HTR-8/SVneo (cell line): ENCODE measurements around the gene DPT.
"Not testable (repeated sequence)": the region's sequence is repeated elsewhere in the genome, so short reads cannot be mapped to it uniquely, and the experiment has no call there.

Source experiments
- DNase-seq: peaks from one replicate; pipeline ENCODE4 v3.0.0; 2011; ENCODE audit warnings: low spot score, mixed read lengths; ENCODE audit not compliant: insufficient read length
- FAIRE-seq: peaks from 2 replicates; lab custom pipeline; 2011; peaks lifted over from hg19 to GRCh38; lab: Jason Lieb, UNC

DPT gene

GRCh38 chr1:168728473-168729404, at the start of gene DPT:
Gene DPT (minus strand): TSS chr1:168729206. CDS start chr1:168729174, 32 bp downstream.
- DNase-seq (no peak), FAIRE-seq (no peak)

GRCh38 chr1:168775366-168775765, 46.4 kb upstream of the DPT start:
- FAIRE-seq (no peak), DNase-seq (no peak)

GRCh38 chr1:168774241-168774640, 45.2 kb upstream of the DPT start:
- DNase-seq (no peak), FAIRE-seq (no peak)

- FAIRE-seq: no peak
- DNase-seq: no peak
Measured at GRCh38 chr1:168772428-168773060, 43.5 kb upstream of the DPT start.

- FAIRE-seq (no peak), DNase-seq (no peak)
Measured at GRCh38 chr1:168771104-168771630, 42.2 kb upstream of the DPT start.

- DNase-seq, FAIRE-seq: not testable (repeated sequence)
Measured at GRCh38 chr1:168769893-168770292, 40.9 kb upstream of the DPT start.

- DNase-seq (no peak), FAIRE-seq (no peak)
Measured at GRCh38 chr1:168767894-168768584, 39.0 kb upstream of the DPT start.

GRCh38 chr1:168766568-168766967, 37.6 kb upstream of the DPT start:
- FAIRE-seq (no peak), DNase-seq (no peak)

GRCh38 chr1:168763031-168763430, 34.0 kb upstream of the DPT start:
- FAIRE-seq: no peak
- DNase-seq: no peak

GRCh38 chr1:168762473-168762872, 33.5 kb upstream of the DPT start:
- DNase-seq (no peak), FAIRE-seq (no peak)

- DNase-seq: no peak
- no peak for FAIRE-seq
Measured at GRCh38 chr1:168760781-168761180, 31.8 kb upstream of the DPT start.

- DNase-seq (no peak), FAIRE-seq (no peak)
Measured at GRCh38 chr1:168760241-168760640, 31.2 kb upstream of the DPT start.

GRCh38 chr1:168759077-168759476, 30.1 kb upstream of the DPT start:
- no peak for DNase-seq
- FAIRE-seq: no peak

- no peak for DNase-seq
- no peak for FAIRE-seq
Measured at GRCh38 chr1:168758503-168758902, 29.5 kb upstream of the DPT start.

- no peak for FAIRE-seq
- no peak for DNase-seq
Measured at GRCh38 chr1:168755800-168756418, 26.9 kb upstream of the DPT start.

- DNase-seq (no peak), FAIRE-seq (no peak)
Measured at GRCh38 chr1:168752171-168752832, 23.3 kb upstream of the DPT start.

GRCh38 chr1:168751195-168751650, 22.2 kb upstream of the DPT start:
- FAIRE-seq (no peak), DNase-seq (no peak)

GRCh38 chr1:168742994-168743650, 14.1 kb upstream of the DPT start:
- DNase-seq (no peak), FAIRE-seq (no peak)

- FAIRE-seq (no peak), DNase-seq (no peak)
Measured at GRCh38 chr1:168742386-168742785, 13.4 kb upstream of the DPT start.
